AG09319 (cell line): ENCODE data around the gene SPINK2.
A peak's percentile ranks its signal among the peaks of the same experiment; 100 is the strongest.

Source experiments
- DNase-seq: peaks from one replicate; pipeline ENCODE4 v3.0.0-alpha.2; 2010; ENCODE audit warnings: low read depth; ENCODE audit errors: extremely low read depth
- CTCF ChIP-seq: IDR thresholded peaks from 2 replicates; pipeline ENCODE4 v1.5.1; 2011; ENCODE audit warnings: low read depth, mild to moderate bottlenecking, inconsistent platforms, low read length, moderate library complexity

Gene SPINK2

GRCh38 chr4:56799824-56800756 lies 21.4 kb downstream of the SPINK2 start:
- TF ChIP-seq CTCF, result peak; percentile 96
- peak; percentile 54 for DNase-seq

GRCh38 chr4:56799161-56799759 lies 22.2 kb downstream of the SPINK2 start:
- no peak for DNase-seq
- no peak for TF ChIP-seq CTCF

GRCh38 chr4:56796211-56796610 lies 25.3 kb downstream of the SPINK2 start:
- TF ChIP-seq CTCF, result no peak
- DNase-seq, result no peak

- DNase-seq, result no peak
- no peak for TF ChIP-seq CTCF
Measured at GRCh38 chr4:56791316-56791715, 30.2 kb downstream of the SPINK2 start.

GRCh38 chr4:56790691-56791091 lies 30.8 kb downstream of the SPINK2 start:
- TF ChIP-seq CTCF, result no peak
- no peak for DNase-seq

- no peak for TF ChIP-seq CTCF
- DNase-seq, result no peak
Measured at GRCh38 chr4:56788081-56788480, 33.4 kb downstream of the SPINK2 start.

- DNase-seq, result no peak
- TF ChIP-seq CTCF, result no peak
Measured at GRCh38 chr4:56787380-56787779, 34.1 kb downstream of the SPINK2 start.
